GM21360 (cell line): Measurements from ENCODE around the gene DTX1.
"Not testable (repeated sequence)": the region's sequence is repeated elsewhere in the genome, so short reads cannot be mapped to it uniquely, and the experiment has no call there.

ENCODE experiments used
- ATAC-seq: cut with Tn5 transposase; IDR thresholded peaks from one replicate; pipeline ENCODE4 v1.9.1; 2021; ENCODE audit warnings: mild to moderate bottlenecking, moderate library complexity; ENCODE audit not compliant: unreplicated experiment

DTX1 gene

DNA sequence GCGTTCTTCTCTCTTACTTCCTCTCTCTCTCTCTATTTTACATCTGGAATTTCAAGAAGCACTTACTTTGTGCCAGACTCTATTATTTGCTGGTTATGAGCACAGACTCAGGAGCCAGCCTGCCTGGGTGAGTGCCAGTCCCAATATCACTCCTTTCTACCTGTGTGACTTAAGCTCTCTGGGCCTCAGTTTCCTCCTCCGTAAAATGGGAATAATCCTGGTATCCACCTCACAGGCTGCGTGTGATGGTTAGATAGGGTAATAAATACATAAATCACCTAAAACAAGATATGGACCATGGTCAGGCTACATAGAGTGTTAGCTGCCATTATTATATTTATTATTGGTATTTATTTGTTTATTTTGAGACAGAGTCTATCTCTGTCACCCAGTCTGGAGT is 54.7 kb downstream of the DTX1 start:
- no peak for ATAC-seq

DNA sequence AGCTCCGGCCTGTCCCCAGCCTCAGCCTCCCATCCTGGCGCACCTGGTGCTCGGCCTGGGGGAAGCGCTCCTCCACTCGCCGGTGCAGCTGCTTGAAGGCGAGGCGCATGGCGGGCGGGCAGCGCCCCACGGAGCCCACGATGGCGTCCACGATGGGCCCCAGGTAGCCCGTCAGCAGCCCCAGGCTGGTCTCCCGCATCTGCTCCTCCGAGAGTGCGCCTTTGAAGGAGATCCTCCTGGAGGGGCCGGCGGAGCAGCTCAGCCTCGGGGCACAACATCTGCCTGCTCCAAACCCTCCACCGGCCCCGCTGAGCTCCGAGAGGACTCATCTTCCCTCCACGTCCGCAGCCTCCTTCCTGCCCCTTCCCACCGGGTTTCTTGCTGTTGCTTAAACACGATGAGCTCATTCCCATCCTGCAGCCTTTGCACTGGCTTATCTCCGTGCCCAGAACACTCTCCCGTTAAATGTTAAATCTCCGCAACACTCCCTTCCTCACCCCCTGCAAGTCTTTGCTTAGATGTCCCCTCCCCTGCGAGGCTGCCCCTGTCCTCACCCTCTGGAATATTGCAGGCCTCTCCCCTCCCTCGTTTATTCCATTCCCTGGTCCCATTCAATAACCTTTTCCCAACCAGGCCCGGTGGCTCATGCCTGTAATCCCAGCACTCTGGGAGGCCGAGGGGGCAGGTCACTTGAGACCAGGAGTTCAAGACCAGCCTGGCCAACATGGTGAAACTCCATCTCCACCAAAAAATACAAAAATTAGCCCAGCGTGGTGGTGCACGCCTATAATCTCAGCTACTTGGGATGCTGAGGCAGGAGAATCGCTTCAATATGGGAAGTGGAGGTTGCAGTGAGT is 55.7 kb downstream of the DTX1 start:
- ATAC-seq, result no peak

GRCh38 chr12:113113397-113113796 is 56.9 kb downstream of the DTX1 start:
- ATAC-seq, result no peak

DNA sequence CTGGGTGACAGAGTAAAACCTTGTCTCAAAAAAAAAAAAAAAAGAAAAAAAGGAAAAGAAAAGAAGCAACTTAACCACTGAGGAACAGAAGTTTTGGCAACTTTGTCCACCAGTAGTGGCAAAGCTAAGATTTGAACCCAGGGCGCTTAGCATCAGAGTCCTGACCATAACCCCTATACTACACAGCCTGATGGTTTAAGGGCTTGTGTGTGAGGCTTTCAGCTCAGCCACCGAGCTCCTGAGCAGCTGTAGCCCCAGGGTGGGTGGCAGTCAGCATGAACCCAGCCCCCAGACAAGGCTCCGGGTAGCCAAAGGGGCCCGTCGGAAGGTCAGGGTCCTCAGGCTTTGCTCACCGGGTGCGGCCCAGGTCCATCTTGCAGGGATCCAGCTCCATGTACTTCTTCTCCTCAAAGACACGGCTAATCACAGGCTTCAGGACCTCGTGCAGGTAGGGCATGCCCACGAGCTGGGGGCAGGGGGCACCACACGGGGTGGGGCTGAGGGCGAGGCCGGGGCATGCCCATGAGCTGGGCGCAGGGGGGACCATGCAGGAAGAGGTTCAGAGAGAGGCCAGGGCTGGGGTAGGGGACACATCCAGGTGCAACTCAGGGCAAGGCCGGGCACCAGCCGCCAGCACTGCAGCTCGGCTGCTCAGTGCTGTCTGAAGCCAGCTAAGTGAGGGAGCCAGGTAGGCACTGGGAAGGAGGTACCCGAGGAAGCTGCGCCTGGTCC is 58.1 kb downstream of the DTX1 start:
- ATAC-seq, result no peak

DNA sequence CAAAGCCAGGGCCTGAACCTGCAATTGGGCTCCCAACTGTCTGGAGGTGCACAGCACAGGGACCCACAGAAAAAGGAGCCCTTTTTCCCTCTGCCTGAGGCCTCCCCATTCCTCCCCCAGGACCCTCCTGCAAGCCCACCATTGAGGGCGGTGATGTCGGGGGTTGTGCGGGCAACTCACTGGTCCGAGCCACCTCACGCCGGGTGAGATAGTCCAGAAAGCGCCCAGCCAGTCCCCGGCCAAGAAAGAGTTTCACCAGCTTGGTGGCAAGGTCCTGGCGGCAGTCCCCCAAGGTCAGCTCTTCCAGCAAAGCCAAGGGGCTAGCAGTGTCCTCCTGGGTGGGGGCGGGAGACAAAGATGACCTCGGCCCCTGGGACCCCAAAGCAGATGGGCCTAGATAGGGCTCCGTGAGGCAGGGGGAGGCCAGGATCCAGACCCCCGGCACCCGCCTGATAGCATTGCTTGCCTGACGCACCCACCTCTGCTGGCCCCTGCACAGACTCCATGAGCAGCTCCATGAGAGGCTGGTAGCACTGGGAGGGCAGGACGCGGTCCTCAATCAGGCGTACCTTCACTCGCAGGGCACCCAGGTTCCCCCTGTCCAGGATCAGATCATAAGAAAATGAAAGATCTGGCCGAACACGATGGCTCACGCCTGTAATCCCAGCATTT is 59.1 kb downstream of the DTX1 start:
- no peak for ATAC-seq

DNA sequence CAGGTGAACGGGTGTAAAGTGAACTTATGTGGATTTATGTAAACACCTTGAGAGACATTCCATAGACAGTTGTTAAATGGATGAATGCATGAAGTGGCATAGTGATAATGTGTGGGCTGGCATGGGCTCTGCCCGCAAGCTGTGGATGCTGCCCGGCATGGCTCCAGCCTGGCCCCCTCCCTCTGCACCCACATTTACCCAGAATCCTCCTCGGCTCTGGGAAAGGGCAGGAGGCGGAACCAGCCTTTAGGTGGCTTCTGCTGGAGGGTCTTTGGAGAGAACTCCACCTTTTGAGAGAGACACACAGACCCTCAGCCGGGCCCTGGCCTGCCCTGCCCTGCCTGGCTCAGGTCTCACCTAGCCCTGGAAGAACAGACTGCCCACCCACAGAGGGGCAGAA is 60.3 kb downstream of the DTX1 start:
- no peak for ATAC-seq

GRCh38 chr12:113117684-113118083 is 61.2 kb downstream of the DTX1 start:
- not testable (repeated sequence) for ATAC-seq

- no peak for ATAC-seq
Observed at GRCh38 chr12:113118142-113118541, 61.6 kb downstream of the DTX1 start.

- ATAC-seq, result no peak
Observed at GRCh38 chr12:113119980-113120669, 63.6 kb downstream of the DTX1 start.

DNA sequence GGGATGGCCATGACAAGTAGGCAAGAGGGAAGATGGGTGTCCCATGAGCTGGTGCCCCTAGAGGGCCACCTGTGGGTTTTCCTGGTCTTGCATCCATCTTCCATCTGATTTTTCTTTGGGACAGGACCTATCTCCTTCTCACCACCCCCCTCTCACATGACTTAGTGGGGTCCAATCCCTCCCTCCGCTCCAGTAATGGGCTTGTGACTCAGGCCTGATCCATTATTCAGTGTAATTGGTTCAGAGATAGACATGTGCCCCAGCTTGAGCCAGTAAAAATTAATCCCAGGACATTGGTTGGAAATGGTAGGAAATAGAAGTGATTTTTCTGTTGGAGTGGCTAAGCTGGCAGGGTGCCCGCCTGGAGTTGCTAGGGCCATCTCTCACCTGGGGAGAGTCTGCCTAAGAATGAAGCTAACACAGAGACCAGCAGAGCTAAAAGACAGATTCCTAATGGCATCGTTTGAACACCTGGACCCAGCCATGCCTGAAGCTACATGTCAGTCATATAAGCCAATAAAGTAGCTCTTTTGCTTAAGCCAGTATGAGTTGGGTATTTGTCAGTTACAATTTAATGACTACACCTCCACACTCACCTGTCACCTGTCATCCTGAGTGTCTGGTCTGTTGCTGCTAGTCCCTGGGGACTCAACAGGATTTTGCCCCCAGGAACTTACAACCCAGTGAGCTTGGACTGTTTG is 64.3 kb downstream of the DTX1 start:
- no peak for ATAC-seq

DNA sequence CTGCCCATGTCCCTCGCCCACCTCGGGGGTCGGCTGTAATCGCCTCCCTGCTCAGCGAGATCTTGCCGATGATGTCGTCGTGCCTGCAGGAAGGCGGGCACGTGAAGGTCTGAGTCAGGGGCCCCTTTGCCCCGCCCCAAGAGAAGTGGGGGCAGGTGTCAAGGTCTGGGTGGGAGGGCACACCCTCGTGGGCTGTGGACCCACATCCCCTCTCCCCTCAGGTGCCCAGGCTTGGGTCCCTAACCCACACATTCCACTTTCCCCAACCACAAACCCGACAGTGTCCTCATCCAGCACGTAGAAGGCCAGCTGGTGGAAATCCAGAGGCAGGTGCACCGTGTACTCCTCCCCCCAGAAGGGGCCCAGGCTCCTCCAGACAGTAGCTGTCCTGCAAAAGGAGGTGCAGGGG is 71.3 kb downstream of the DTX1 start:
- ATAC-seq, result no peak

- ATAC-seq, result no peak
Observed at GRCh38 chr12:113128802-113129663, 72.5 kb downstream of the DTX1 start.

DNA sequence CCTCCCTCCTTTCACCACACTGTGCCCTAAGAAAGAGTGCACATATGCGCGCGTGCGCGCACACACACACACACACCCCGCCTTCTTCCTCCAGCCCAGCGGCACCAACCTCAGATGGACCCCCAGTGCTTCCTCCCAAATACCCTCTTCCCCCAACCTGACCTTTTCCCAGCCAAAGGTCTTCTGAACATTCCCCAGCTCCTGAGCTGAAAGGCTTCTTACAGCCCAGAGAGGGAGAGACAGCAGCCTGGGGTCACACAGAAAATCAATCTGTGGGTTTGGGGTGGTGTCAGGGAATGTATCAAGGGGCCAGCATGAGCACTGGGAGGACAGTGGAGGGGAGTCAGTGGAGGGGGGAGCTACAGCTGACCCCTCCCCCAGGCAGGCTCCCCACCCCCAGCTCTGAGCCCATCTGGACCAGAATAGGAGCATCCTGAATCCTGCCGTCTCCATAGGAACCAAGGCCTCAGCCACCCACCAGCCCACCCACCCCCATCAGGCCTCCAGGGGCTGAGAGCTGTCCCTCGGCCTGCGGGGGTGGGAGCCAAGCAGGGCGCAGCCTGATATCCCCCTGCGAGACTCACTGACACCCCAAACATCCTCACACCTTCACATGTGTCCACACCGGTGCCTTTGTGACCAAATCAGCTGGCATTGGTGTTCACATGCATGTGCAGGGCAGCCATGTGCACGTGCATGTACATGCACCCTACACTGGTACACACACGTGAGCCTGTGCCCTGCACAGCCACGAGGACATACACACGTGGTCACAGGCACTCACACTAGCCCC is 73.3 kb downstream of the DTX1 start:
- ATAC-seq, result no peak

DNA sequence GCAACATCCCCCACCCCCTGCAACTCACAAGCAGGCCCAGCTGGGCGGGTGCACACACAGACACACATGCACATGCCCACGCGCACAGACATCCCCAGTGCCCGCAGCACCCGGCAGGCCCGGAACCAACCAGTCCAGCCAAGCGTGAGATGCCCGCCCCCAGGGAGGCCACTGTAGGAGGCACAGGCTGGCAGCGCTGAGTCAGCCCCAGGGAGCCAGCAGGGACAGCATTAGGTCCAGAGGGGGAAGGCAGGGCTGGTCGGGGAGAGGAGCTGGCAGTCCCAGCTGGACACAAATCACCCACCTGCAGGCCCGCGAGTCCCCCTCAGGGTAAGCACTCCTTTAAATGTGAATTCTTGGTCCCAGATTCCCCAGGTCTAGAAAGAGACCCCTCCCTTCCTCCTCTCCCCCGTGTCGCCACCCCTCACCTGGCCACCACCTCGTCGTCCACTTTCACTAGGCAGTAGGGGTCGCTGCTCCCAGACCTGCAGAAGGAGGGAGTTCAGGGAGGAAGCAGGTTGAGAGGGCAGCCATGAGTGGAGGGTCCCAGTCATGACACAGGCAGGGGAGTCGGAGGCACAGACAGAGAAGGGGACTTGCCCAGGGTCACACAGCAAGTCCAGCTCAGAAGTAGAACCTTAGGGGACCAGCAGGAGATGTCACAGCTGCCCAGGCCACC is 74.1 kb downstream of the DTX1 start:
- no peak for ATAC-seq

DNA sequence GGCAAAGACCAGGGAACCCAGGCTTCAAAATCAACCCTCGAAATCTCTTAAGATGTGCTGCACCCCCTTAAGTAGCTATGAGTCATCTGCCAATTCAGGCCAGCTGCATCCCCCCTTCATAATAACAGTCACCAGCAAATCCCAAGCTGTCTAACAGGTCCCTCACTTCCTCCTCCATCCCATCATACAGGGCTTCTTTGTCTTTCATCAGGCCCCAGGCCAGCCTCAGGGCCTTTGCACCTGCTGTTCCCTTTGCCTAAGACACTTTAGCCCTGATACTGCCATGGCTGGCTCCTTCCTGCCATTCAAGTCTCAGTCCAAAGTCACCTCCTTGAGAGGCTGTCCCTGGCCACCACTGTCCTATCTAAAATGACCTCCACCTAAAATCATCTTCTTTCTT is 75.0 kb downstream of the DTX1 start:
- ATAC-seq, result no peak

- no peak for ATAC-seq
Observed at GRCh38 chr12:113133036-113133435, 76.5 kb downstream of the DTX1 start.

- no peak for ATAC-seq
Observed at GRCh38 chr12:113133666-113134065, 77.1 kb downstream of the DTX1 start.

- ATAC-seq, result no peak
Observed at GRCh38 chr12:113134071-113134470, 77.5 kb downstream of the DTX1 start.
